GM20431 (cell line): ENCODE data around the gene DISC1.
"Not testable (repeated sequence)": the region's sequence is repeated elsewhere in the genome, so short reads cannot be mapped to it uniquely, and the experiment has no call there.

Source experiments
- in situ Hi-C: fragments of 300-500 bp; cut with MseI, MboI; formaldehyde crosslinking; loops from one replicate; pipeline ENCODE4 v1.15.0; 2020; ENCODE audit warnings: low sequenced_read_pairs; ENCODE audit not compliant: unreplicated experiment

Gene DISC1

GRCh38 chr1:231604276-231604621 is 22.3 kb upstream of the DISC1 start:
- in situ Hi-C loops, result no loop called here

GRCh38 chr1:231605149-231606100 is 21.2 kb upstream of the DISC1 start:
- in situ Hi-C loops, result no loop called here

GRCh38 chr1:231606712-231607111 is 19.9 kb upstream of the DISC1 start:
- in situ Hi-C loops, result no loop called here

DNA sequence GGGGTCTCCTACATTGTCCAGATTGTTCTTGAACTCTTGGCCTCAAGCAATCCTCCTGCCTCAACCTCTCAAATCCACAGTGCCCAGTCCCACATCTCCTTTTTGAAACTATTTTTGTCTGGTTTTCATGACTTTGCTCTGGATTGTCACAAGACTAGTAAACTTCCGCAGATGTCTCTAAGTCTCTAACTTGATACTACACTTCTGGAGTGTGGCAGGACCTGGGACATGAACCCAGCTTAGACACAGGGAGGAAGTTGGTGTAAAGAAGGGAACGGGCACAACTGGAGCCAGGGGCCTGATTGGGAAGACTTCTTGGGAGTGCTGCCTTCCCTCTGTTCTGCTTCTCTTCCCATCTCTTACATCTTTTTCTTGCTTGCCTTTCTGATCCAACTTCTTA is 16.2 kb upstream of the DISC1 start:
- in situ Hi-C loops, result no loop called here

- in situ Hi-C loops, result no loop called here
These were observed 15.5 kb upstream of the DISC1 start for GRCh38 chr1:231611111-231611510.

- in situ Hi-C loops, result no loop called here
These were observed 14.7 kb upstream of the DISC1 start for GRCh38 chr1:231611851-231612250.

GRCh38 chr1:231612393-231613089 is 14.0 kb upstream of the DISC1 start:
- in situ Hi-C loops, result no loop called here

GRCh38 chr1:231613419-231614349 is 12.9 kb upstream of the DISC1 start:
- in situ Hi-C loops, result no loop called here

DNA sequence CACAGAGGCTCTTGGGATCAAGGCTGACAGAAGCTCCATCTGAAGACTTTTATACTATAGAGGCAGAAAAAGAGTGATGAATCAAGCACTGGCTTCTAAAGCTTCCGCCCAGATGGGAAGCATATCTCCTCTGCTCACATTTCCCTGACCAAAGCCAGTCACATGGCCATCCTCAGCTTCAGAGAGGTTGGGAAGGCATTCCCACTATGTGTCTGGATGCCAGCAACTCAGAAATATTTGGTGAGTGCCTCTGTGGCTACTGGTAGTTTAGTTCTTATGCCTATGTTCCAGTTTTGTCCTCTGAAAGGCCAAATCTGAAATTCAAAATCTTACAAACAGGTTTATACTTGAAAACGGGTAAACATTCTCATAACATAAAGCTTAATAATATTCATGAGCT is 9.9 kb upstream of the DISC1 start:
- in situ Hi-C loops, result no loop called here

GRCh38 chr1:231618609-231619256 is 7.9 kb upstream of the DISC1 start:
- in situ Hi-C loops, result no loop called here

DNA sequence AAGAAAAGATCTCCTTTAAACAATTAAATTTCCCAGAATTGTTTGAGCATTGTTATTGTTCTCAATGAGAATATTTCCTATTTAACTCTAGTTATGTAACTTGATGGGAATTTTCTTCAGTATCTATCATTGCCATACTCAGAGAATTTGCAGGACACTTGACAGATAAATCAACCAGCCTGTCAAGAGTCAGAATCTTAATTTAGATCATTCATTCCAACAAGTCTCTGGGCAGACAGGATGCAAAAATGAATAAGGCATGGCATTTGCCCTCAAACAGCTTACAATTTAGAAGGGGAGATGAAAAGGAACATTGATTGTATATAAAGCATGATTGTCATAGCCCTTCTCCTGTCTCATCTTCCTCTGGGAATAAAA is 7.3 kb upstream of the DISC1 start:
- in situ Hi-C loops, result no loop called here

DNA sequence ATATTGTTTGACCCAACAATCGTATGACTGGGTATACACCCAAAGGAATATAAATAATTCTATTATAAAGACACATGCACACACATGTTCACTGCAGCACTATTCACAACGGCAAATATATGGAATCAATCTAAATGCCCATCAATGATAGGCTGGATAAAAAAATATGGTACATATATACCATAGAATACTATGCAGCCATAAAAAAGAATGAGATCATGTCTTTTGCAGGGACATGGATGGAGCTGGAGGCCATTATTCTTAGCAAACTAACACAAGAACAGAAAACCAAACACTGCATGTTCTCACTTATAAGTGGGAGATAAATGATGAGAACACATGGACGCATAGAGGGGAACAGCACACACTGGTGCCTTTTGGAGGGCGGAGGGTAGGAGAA is 1.5 kb upstream of the DISC1 start:
- in situ Hi-C loops, result not testable (repeated sequence)

DNA sequence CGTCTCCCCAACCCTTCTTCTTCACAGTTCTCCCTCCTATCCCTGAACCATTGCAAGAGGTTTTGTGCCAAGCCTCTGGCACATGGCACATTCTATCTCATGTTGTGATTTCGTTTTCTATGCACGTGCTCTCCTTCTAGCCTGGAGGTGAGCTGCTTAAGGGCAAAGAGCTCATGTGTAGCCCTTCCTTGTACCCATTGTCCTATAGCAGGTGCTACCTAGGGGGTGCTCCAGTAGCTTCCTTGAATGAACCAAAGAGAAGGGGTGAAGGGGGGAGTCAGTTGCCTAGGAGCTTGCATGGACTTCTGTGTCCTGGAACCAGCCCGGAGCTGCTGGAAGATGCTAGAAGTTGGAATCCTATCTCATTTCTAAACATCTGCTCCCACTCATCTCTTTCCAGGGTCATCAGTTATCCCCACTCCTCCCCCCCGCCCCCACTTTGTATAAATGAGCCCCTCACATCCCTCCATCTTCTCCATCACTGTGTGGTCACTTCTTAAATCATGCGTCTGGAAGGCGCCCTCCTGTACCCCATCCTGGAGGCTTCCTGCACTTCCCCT is 535 bp upstream of the DISC1 start:
- in situ Hi-C loops, result no loop called here

- in situ Hi-C loops, result no loop called here
These were observed 493 bp downstream of the DISC1 start for GRCh38 chr1:231626951-231627614.

DNA sequence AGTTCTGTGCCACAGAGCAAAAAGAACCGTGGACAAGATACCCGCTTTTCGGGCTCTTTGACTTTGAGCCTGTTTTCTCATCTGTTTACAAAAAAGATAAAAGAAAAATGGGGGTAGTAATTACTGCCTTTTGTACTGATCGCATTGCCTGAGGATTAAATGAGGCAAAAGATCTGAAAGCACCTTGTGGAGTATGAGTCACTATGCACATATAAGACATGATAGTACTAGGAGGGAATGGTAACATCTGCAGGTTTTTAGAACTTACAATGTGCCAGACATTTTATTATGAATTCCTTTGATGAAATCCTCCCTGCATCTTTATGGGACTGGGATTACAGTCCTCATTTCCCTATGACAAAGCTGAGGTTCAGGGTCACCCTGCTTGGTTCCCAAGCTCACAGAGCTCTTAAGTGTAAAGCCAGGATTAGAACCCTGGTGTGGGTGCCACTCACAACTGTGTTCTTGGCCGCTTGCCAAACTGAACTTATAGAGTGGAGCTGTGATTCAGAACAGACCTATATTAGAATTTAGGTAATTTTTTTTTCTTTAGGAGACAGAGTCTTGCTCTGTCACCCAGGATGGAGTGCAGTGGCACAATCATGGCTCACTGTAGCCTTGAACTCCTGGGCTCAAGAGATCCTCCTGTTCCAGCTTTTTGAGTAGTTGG is 1.8 kb downstream of the DISC1 start:
- in situ Hi-C loops, result no loop called here

GRCh38 chr1:231629132-231629531 is 2.5 kb downstream of the DISC1 start:
- in situ Hi-C loops, result no loop called here

DNA sequence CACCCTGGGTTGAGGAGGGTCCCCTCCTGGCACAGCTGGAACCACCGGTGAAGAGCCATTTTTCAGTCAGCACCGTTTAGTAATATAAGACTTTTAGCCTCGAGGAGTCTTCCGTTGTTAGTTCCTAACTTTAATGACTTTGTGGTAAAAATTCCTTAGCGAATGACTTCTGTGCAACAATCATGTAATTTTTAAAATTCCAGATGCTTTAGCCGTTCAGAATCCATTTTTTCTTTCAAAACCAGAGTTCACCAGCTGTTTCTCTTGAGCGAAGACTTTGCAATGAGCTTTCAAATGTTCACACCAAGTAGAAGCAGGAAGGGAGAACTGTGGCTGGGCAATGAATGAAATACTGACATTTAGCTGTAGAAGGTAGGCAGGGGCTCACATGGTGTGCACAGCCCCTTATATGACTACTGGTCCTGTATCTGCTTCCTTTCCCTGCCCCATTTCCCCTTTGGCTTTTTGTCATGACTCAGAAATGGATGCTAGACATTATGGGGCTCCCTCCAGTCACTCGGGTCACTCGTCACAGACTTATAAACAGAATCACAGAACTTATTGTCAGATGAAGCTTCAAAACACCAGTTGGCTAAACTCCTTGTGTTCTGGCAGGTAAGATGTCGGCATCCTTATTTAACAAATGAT is 4.1 kb downstream of the DISC1 start:
- in situ Hi-C loops, result no loop called here

DNA sequence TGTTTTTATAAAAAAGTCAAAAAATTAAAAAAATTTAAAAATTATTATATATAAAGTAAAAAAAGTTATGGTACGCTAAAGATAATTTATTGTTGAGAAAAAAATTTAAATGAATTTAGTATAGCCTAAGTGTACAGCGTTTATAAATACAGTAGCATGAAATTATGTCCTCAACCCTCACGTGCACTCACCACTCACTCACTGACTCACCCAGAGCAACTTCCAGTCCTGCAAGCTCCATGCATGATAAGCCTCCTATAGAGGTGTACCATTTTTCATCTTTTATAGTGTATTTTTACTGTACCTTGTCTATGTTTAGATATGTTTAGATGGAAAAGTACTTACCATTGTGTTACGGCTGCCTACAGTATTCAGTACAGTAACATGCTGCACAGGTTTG is 5.1 kb downstream of the DISC1 start:
- in situ Hi-C loops, result no loop called here
